Right lobe of liver (tissue), 6 donors: ENCODE results near the gene TECPR2. TPM values are rescaled to one million over a fixed set of nuclear protein-coding genes. Genes with fewer than 3 reads are reported as not detected.

Experiments used
- ATAC-seq, 4 donors: fragments of 200-7000 bp; cut with Tn5 transposase; one replicate each; pipeline ENCODE4 v1.9.1; 2020; ENCODE audit warnings: mild to moderate bottlenecking in 4 of 4, moderate library complexity in 4 of 4
- DNase-seq, 3 donors: peaks; one replicate each; pipeline ENCODE4 v3.0.0-alpha.2; 2020
- H3K27ac ChIP-seq, 3 donors: fragments of 200-600 bp; one replicate each; pipeline ENCODE4 v1.8.0; 2022
- H3K27me3 ChIP-seq, 2 donors: fragments of 200-600 bp; one replicate each; pipeline ENCODE4 v1.8.0; 2022
- H3K36me3 ChIP-seq, 4 donors: fragments of 200-600 bp; sonication (generic) in 1 of 4; one replicate each; pipeline versions ENCODE4 v1.5.1 to v1.8.0; 2017 to 2022; ENCODE audit warnings: control low read depth in 1 of 4
- H3K4me1 ChIP-seq, 4 donors: fragments of 200-600 bp; sonication (generic) in 1 of 4; one replicate each; pipeline versions ENCODE4 v1.5.1 to v1.8.0; 2017 to 2022; ENCODE audit warnings: control low read depth in 1 of 4
- H3K4me3 ChIP-seq, 3 donors: fragments of 200-600 bp; one replicate each; pipeline ENCODE4 v1.8.0; 2022
- H3K9me3 ChIP-seq, 4 donors: fragments of 200-600 bp; sonication (generic) in 1 of 4; one replicate each; pipeline versions ENCODE4 v1.5.1 to v1.8.0; 2017 to 2022; ENCODE audit warnings: control low read depth in 1 of 4
- CTCF ChIP-seq, 4 donors: fragments of 200-600 bp in 3 of 4; fragments of 450-650 bp in 1 of 4; IDR thresholded peaks; one replicate each; pipeline versions ENCODE4 v1.5.1 to v1.8.0; 2016 to 2022; ENCODE audit warnings: antibody characterized with exemption in 4 of 4, mild to moderate bottlenecking in 2 of 4
- POLR2A ChIP-seq: fragments of 450-650 bp; IDR thresholded peaks from one replicate; pipeline ENCODE4 v1.6.1; 2017; ENCODE audit warnings: antibody characterized with exemption, mild to moderate bottlenecking
- WGBS: methylation state at CpG from one replicate; pipeline ENCODE4 v1.1.6; 2018; ENCODE audit warnings: low coverage, low lambda C conversion rate; ENCODE audit not compliant: insufficient coverage; ENCODE audit errors: missing lambda C conversion rate; 5-methylcytosine and 5-hydroxymethylcytosine counted together
- intact Hi-C, 2 donors: fragments of 100-400 bp; cut with DNase I; formaldehyde crosslinking; loops; one replicate each; pipeline versions ENCODE4 v1.11.2 to v1.14.1; 2022
- total RNA-seq, 6 experiments: library from RNA; depleted of rRNA in 2 of 6; stranded (reverse); fragments of >200 nt in 2 of 6; fragmentation: NEBNext Ultra II Directional in 3 of 6; extraction: Animal tissue kit (Norgen Biotek cat#: 25700) in 3 of 6; gene quantifications; one replicate each; pipeline versions ENCODE4 v1.1.0 to v1.2.4, GENCODE V29; 2016 to 2023
- donor health status: DM: no; HTN: yes; CAD: no.
- donor health status: DM: no; HTN: no; CAD: no.
- donor health status: DM: no; HTN: no; CAD: no.
- donor health status: DM: no; HTN: yes; CAD: no.
- donor health status: DM: no; HTN: yes; CAD: no.

The TECPR2 gene
- total RNA-seq, 6 experiments from 2014 or later = 5.5 to 10.5 (median 9.4) TPM

- no peaks in the 10 kb centered on the region for H3K4me1 ChIP-seq
- no peaks in the 10 kb centered on the region for H3K27me3 ChIP-seq
- no peak overlapping the region for H3K4me3 ChIP-seq
- ATAC-seq = no peak
- no peak for TF ChIP-seq POLR2A
- no peak for TF ChIP-seq CTCF (IDR thresholded peaks at IDR 0.05)
- no peaks in the 10 kb centered on the region for H3K9me3 ChIP-seq
- intact Hi-C loops = no loop called here
- no peak for DNase-seq
- 88% methylated on average over 19 of the region's 20 CpGs for WGBS
- peaks cover 0 to 8% (median 0%) of the 10 kb centered on the region in 4 donors for H3K36me3 ChIP-seq
- H3K27ac ChIP-seq = no peak overlapping the region
Observed at GRCh38 chr14:102501751-102502315, 139.1 kb downstream of the TECPR2 start.

- ATAC-seq (no peak), DNase-seq (no peak)
- H3K4me1 ChIP-seq = no peaks in the 10 kb centered on the region
- WGBS = 97% methylated on average over 7 of the region's 10 CpGs
- H3K4me3 ChIP-seq = no peak overlapping the region
- no peak overlapping the region for H3K27ac ChIP-seq
- H3K27me3 ChIP-seq = no peaks in the 10 kb centered on the region
- intact Hi-C loops = no loop called here
- no peak for TF ChIP-seq CTCF (IDR thresholded peaks at IDR 0.05)
- TF ChIP-seq POLR2A = no peak
- H3K9me3 ChIP-seq = no peaks in the 10 kb centered on the region
- H3K36me3 ChIP-seq = peaks cover 0 to 8% (median 0%) of the 10 kb centered on the region in 4 donors
Observed at GRCh38 chr14:102502571-102502970, 139.8 kb downstream of the TECPR2 start.

- Histone ChIP-seq H3K27me3 (no peaks in the 10 kb centered on the region), H3K4me3 (no peak overlapping the region), H3K27ac (no peak overlapping the region), H3K4me1 (peaks cover 0 to 4% (median 0%) of the 10 kb centered on the region in 4 donors), H3K9me3 (no peaks in the 10 kb centered on the region), H3K36me3 (no peaks in the 10 kb centered on the region)
- ATAC-seq (no peak), DNase-seq (no peak)
- no peak for TF ChIP-seq POLR2A
- WGBS = 55% methylated on average over 5 of the region's 12 CpGs
- intact Hi-C loops = no loop called here
Observed at GRCh38 chr14:102503641-102504327, 141.0 kb downstream of the TECPR2 start.

GRCh38 chr14:102504328-102504999, 141.7 kb downstream of the TECPR2 start:
- Histone ChIP-seq H3K4me3 (no peak overlapping the region), H3K4me1 (peaks cover 0 to 6% (median 0%) of the 10 kb centered on the region in 4 donors), H3K27me3 (no peaks in the 10 kb centered on the region), H3K27ac (no peak overlapping the region), H3K9me3 (no peaks in the 10 kb centered on the region), H3K36me3 (no peaks in the 10 kb centered on the region)
- ATAC-seq (no peak), DNase-seq (no peak)
- intact Hi-C loops = no loop called here
- no peak for TF ChIP-seq POLR2A
- no peak for TF ChIP-seq CTCF (IDR thresholded peaks at IDR 0.05)
- WGBS = 83% methylated on average over 1 of the region's 18 CpGs
